GM19328 (cell line): ENCODE measurements around the gene ABHD13.
A peak's percentile ranks its signal among the peaks of the same experiment; 100 is the strongest.
"Not testable (repeated sequence)": the region's sequence is repeated elsewhere in the genome, so short reads cannot be mapped to it uniquely, and the experiment has no call there.

Experiments
- ATAC-seq: cut with Tn5 transposase; IDR thresholded peaks from one replicate; pipeline ENCODE4 v1.9.1; 2021; ENCODE audit warnings: mild to moderate bottlenecking, moderate library complexity; ENCODE audit not compliant: unreplicated experiment

The ABHD13 gene

GRCh38 chr13:108218044-108218974, at the start of gene ABHD13:
Gene ABHD13, plus strand, starts transcription at chr13:108218392. Its CDS starts 10,827 bp downstream, at chr13:108229219.
- ATAC-seq, result peak; percentile 73

GRCh38 chr13:108168929-108169328, 49.3 kb upstream of the ABHD13 start:
- ATAC-seq, result no peak

- ATAC-seq, result no peak
Measured at GRCh38 chr13:108176685-108177274, 41.4 kb upstream of the ABHD13 start.

GRCh38 chr13:108178078-108178477, 40.1 kb upstream of the ABHD13 start:
- ATAC-seq, result no peak

GRCh38 chr13:108182652-108183051, 35.5 kb upstream of the ABHD13 start:
- no peak for ATAC-seq

GRCh38 chr13:108185223-108185622, 33.0 kb upstream of the ABHD13 start:
- no peak for ATAC-seq

- no peak for ATAC-seq
Measured at GRCh38 chr13:108188260-108188659, 29.9 kb upstream of the ABHD13 start.

GRCh38 chr13:108190897-108191296, 27.3 kb upstream of the ABHD13 start:
- ATAC-seq, result no peak

GRCh38 chr13:108193806-108194205, 24.4 kb upstream of the ABHD13 start:
- no peak for ATAC-seq

- no peak for ATAC-seq
Measured at GRCh38 chr13:108194435-108194936, 23.7 kb upstream of the ABHD13 start.

GRCh38 chr13:108195146-108195545, 23.0 kb upstream of the ABHD13 start:
- ATAC-seq, result no peak

- ATAC-seq, result no peak
Measured at GRCh38 chr13:108195861-108196260, 22.3 kb upstream of the ABHD13 start.

- no peak for ATAC-seq
Measured at GRCh38 chr13:108200781-108201398, 17.3 kb upstream of the ABHD13 start.

GRCh38 chr13:108210551-108210950, 7.6 kb upstream of the ABHD13 start:
- no peak for ATAC-seq

- ATAC-seq, result peak; percentile 45
Measured at GRCh38 chr13:108212886-108213285, 5.3 kb upstream of the ABHD13 start.

GRCh38 chr13:108213946-108214345, 4.2 kb upstream of the ABHD13 start:
- ATAC-seq, result no peak

- ATAC-seq, result no peak
Measured at GRCh38 chr13:108214441-108215271, 3.5 kb upstream of the ABHD13 start.

- peak; percentile 54 for ATAC-seq
Measured at GRCh38 chr13:108215436-108215835, 2.8 kb upstream of the ABHD13 start, which contains the start of gene LIG4. Gene LIG4, minus strand, starts transcription at chr13:108215536. Its CDS starts 4,268 bp downstream, at chr13:108211268.

- not testable (repeated sequence) for ATAC-seq
Measured at GRCh38 chr13:108217307-108218043, 717 bp upstream of the ABHD13 start.

GRCh38 chr13:108220041-108220440, 1.8 kb downstream of the ABHD13 start:
- no peak for ATAC-seq
